ENCODE results near the gene NFX1. TPM values are rescaled to one million over a fixed set of nuclear protein-coding genes. Genes with fewer than 3 reads are reported as not detected.
A peak's percentile ranks its signal among the peaks of the same experiment; 100 is the strongest.

Gene NFX1
- total RNA-seq, 1 donor from 2014 or later, result 34.1 TPM

DNA sequence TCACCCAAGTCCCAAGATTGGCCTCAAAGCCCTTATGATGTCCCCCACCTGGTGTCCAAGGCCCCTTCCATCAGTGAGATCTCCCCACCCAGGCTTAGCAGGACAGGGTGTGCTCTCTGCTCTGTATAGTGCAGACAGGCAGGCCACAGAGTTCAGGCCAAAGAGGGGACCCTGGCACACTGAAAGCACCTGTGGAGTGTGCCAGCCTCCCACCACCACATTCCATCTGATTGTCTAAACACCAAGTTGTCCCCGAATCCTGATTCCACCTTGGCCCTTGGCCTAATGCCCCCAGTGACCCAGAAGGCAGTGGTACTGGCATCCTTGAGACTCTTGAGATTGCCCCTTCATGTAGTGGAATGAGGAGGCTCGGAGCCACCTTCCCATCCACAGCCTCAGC is 45.0 kb upstream of the NFX1 start:
- TF ChIP-seq POLR2AphosphoS5 (IDR thresholded peaks at IDR 0.05; ENCODE audit: insufficient read depth in 1 of 2, low read depth in 1 of 2) (no peak), POLR2A (IDR thresholded peaks at IDR 0.05) (no peak)
- TF ChIP-seq, protein P1, sequence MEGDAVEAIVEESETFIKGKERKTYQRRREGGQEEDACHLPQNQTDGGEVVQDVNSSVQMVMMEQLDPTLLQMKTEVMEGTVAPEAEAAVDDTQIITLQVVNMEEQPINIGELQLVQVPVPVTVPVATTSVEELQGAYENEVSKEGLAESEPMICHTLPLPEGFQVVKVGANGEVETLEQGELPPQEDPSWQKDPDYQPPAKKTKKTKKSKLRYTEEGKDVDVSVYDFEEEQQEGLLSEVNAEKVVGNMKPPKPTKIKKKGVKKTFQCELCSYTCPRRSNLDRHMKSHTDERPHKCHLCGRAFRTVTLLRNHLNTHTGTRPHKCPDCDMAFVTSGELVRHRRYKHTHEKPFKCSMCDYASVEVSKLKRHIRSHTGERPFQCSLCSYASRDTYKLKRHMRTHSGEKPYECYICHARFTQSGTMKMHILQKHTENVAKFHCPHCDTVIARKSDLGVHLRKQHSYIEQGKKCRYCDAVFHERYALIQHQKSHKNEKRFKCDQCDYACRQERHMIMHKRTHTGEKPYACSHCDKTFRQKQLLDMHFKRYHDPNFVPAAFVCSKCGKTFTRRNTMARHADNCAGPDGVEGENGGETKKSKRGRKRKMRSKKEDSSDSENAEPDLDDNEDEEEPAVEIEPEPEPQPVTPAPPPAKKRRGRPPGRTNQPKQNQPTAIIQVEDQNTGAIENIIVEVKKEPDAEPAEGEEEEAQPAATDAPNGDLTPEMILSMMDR (IDR thresholded peaks at IDR 0.05), result no peak
- Histone ChIP-seq H3K27me3 (no peaks in the 10 kb centered on the region), H3K27ac (no peak overlapping the region), H3K9me3 (no peaks in the 10 kb centered on the region), H3K36me3 (no peaks in the 10 kb centered on the region), H3K4me3 (no peak overlapping the region), H3K4me1 (no peaks in the 10 kb centered on the region)
- peak in 1 of 2 donors; percentile 78 for DNase-seq (ENCODE audit: extremely low spot score in 2 of 2)
- intact Hi-C loops (cut with DNase I), result loop anchor here (2.0 kb wide), 1 partner anchor 63 kb away; no protein-coding TSS in a partner anchor

DNA sequence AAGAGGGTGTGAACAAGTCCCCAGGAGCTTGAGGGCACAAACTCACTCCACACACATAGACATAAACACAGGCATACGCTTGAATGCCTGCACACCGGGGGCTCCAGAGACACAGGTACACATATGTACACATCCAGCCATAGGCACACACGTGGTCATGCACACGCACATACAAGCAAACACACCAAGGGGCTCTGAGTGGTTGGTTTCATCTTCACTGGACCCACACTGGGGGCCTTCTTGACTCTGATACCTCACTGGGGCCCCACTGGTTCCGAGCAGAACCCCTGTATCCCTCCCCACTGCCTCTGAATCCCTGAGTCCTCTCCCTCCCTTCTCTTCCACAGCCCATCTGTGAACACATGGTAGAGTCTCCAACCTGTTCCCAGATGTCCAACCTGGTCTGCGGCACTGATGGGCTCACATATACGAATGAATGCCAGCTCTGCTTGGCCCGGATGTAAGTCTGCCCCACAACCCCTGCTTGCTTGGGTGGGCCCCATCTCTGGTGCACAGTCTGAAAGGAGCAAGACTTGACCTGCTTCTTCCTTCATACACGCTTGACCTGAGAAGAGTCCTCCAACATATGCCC is 44.0 kb upstream of the NFX1 start:
- DNase-seq (ENCODE audit: extremely low spot score in 2 of 2), result peak in 1 of 2 donors; percentile 54
- TF ChIP-seq, protein P1 (IDR thresholded peaks at IDR 0.05), result no peak
- TF ChIP-seq POLR2AphosphoS5 (IDR thresholded peaks at IDR 0.05; ENCODE audit: insufficient read depth in 1 of 2, low read depth in 1 of 2) (no peak), POLR2A (IDR thresholded peaks at IDR 0.05) (no peak)

DNA sequence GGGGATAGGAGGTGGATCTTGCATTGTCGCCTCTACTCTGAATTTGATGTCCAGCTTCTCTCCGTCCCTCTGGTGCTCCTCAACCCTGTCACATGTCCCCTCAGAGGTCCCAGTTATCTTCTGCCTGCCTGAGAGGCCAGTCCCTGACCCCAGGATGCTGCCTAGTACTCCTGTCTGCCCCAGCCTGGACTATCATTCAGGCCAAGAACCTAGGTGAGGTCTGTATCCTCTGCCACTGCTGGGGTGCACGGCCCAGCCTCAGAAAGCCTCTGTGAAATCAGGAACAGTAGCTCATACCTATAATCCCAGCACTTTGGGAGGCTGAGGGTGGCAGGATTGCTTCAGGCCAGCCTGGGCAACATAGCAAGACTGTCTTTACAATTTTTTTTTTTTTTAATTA is 41.7 kb upstream of the NFX1 start:
- Histone ChIP-seq H3K4me3 (no peak overlapping the region), H3K27me3 (no peaks in the 10 kb centered on the region), H3K4me1 (no peaks in the 10 kb centered on the region), H3K9me3 (no peaks in the 10 kb centered on the region), H3K27ac (no peak overlapping the region), H3K36me3 (peaks cover 0 to 10% of the 10 kb centered on the region in 2 donors)
- TF ChIP-seq, protein P1 (IDR thresholded peaks at IDR 0.05), result no peak
- no peak for TF ChIP-seq POLR2AphosphoS5 (IDR thresholded peaks at IDR 0.05; ENCODE audit: insufficient read depth in 1 of 2, low read depth in 1 of 2)
- no peak for TF ChIP-seq POLR2A (IDR thresholded peaks at IDR 0.05)
- intact Hi-C loops (cut with DNase I), result no loop called here
- DNase-seq (ENCODE audit: extremely low spot score in 2 of 2), result no peak

More for the DNA sequence above, 44.0 kb upstream of the NFX1 start:
- Histone ChIP-seq H3K36me3 (no peaks in the 10 kb centered on the region), H3K4me3 (no peak overlapping the region), H3K27me3 (no peaks in the 10 kb centered on the region), H3K9me3 (no peaks in the 10 kb centered on the region), H3K4me1 (no peaks in the 10 kb centered on the region), H3K27ac (no peak overlapping the region)
- intact Hi-C loops (cut with DNase I), result no loop called here

DNA sequence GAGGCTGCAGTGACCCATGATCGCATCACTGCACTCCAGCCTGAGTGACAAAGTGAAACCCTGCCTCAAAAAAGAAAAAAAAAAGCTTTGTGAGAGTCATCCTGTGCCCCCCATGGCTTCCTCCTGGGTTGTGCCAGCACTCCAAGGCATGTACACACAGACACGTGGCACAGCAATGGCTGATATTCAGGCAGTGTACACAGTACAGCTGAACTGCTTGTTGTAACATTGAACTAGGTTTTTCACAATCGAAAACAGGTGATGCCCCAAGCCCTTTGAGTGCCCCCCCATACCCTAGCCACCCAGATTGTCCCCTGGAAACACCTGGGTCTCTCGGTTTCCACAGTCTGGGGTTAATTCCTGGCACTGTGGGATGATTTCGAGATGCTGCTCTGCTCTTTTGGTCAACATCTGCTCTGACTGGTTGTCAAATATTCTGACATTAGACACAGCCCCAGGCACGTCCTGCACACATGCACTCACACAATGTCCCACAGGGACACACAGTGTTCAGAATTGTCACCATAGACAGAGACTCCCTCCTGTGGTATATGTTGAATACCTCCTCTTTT is 41.1 kb upstream of the NFX1 start:
- DNase-seq (ENCODE audit: extremely low spot score in 2 of 2), result no peak
- no peak for TF ChIP-seq POLR2AphosphoS5 (IDR thresholded peaks at IDR 0.05; ENCODE audit: insufficient read depth in 1 of 2, low read depth in 1 of 2)
- no peak for TF ChIP-seq POLR2A (IDR thresholded peaks at IDR 0.05)
- TF ChIP-seq, protein P1 (IDR thresholded peaks at IDR 0.05), result no peak
- Histone ChIP-seq H3K9me3 (no peaks in the 10 kb centered on the region), H3K4me1 (no peaks in the 10 kb centered on the region), H3K27me3 (no peaks in the 10 kb centered on the region), H3K4me3 (no peak overlapping the region), H3K36me3 (peaks cover 0 to 16% of the 10 kb centered on the region in 2 donors), H3K27ac (no peak overlapping the region)
- intact Hi-C loops (cut with DNase I), result no loop called here

DNA sequence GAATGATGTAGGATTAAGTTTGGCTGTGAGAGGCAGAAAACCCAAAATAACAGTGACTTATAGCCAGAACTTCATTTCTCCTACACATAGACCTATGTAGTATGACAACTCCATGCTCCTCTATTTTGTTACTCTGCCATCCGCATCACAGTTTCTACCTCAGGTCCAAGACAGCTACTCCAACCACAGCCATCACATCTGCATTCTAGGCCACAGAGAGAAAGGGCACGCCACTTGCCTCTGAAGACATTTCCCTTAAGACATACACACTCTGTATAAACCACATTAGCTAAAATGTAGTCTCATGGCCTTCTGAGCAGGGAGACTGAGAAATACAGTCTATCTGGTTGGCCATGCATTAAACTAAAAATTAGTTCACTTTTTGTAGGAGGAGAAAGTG is 40.3 kb upstream of the NFX1 start:
- H3K36me3 ChIP-seq, result peaks cover 0 to 24% of the 10 kb centered on the region in 2 donors

More for the DNA sequence above, 40.3 kb upstream of the NFX1 start:
- no peak for DNase-seq (ENCODE audit: extremely low spot score in 2 of 2)
- Histone ChIP-seq H3K27ac (peak overlapping the region; percentile 24), H3K9me3 (no peaks in the 10 kb centered on the region), H3K27me3 (no peaks in the 10 kb centered on the region), H3K4me1 (no peaks in the 10 kb centered on the region), H3K4me3 (no peak overlapping the region)
- TF ChIP-seq POLR2A (IDR thresholded peaks at IDR 0.05) (no peak), POLR2AphosphoS5 (IDR thresholded peaks at IDR 0.05; ENCODE audit: insufficient read depth in 1 of 2, low read depth in 1 of 2) (no peak)
- TF ChIP-seq, protein P1 (IDR thresholded peaks at IDR 0.05), result no peak
- intact Hi-C loops (cut with DNase I), result no loop called here

Data from vagina (tissue), 2 donors.